Measurements from ENCODE around the gene PCED1A. TPM values are rescaled to one million over a fixed set of nuclear protein-coding genes. Genes with fewer than 3 reads are reported as not detected.

The PCED1A gene
- total RNA-seq, 1 experiment from 2014 or later = 11.0 TPM

DNA sequence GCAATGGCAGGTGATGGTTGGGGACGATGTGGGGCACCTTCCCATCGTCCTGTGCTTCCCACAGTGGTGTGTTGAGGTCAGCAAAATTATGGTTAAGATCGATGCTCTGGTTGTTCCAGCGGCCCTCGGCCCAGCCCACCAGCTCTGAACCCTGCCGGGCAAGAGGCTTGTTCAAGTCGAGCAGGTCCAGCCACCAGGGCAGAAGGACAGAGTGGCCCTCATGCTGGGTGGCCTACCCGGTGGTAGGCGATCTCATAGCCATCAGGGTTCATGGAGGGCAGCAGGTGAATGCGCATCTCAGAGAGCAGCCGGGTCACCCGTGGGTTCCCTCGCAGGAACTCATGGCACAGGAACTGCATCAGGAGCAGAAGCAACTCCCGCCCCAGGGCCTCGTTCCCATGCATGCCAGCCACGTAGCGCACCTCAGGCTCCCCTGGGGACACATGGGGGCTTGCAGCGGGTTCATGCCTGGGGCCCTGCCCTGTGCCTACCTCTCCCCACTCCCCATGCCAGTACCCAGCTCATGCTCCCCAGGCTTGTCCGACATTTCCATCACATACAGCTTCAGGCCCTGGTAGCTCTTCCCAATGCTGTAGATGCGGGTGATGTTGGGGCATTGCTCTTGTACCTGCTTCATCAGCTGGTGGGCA is 44.3 kb downstream of the PCED1A start:
- H3K27ac ChIP-seq = no peak overlapping the region
- DNase-seq = no peak
- H3K4me1 ChIP-seq = no peaks in the 10 kb centered on the region
- no peaks in the 10 kb centered on the region for H3K36me3 ChIP-seq
- peaks cover 3% of the 10 kb centered on the region; the same call in 1 of the 2 replicates for H3K27me3 ChIP-seq
- no peak overlapping the region for H3K4me3 ChIP-seq
- no peaks in the 10 kb centered on the region for H3K9me3 ChIP-seq (replicated peaks)

DNA sequence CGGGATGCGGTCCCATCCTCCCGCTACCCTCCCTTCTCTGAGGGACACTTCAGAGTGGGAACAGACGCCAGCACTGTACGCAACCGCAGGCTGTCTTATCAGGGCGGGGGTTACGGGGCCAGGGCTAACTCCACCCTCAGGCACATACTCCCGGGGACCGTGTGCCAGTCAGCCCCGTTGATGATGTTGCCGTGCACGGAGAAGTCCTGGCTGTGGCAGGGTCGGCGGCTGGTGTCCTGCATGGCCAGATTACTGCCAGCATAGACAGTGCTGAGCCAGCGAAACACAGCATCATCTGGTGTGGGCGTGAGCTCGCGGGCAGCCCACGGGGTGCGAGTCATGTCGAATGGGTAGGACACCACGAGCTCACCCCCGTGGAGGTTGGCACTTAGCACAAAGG is 45.0 kb downstream of the PCED1A start:
- Histone ChIP-seq H3K27me3 (peaks cover 3% of the 10 kb centered on the region; the same call in 1 of the 2 replicates), H3K27ac (no peak overlapping the region), H3K4me3 (no peak overlapping the region), H3K9me3 (replicated peaks) (no peaks in the 10 kb centered on the region), H3K36me3 (no peaks in the 10 kb centered on the region), H3K4me1 (no peaks in the 10 kb centered on the region)
- no peak for DNase-seq

DNA sequence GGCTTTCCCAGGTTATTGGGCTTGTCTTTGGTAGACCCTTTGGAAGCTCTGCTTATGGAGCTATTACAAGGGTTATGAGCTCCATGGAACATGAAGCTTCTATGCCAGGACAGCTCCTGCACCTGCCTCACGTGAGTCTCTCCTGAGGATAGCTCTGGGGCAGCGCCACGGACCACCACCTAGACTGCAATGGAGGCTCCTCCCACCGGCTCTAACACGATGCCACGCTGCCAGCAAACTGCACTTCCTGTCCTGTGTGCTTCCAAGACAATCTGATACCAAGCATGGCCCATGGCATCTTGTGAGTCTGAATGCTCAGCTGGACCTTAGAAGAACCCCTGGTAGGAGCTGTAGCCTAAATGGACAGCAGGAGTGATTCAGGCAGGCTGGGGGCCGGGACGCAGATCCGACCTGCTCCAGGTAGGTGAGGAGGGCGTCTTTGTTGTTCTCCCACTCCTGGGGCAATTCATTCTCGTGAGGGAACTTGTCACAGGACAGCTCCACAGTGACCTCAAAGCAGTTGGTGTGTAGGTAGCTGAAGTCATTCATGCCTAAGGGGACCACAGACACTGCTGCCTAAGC is 45.5 kb downstream of the PCED1A start:
- no peak for DNase-seq
- no peaks in the 10 kb centered on the region for H3K4me1 ChIP-seq
- H3K4me3 ChIP-seq = no peak overlapping the region
- peaks cover 3% of the 10 kb centered on the region; the same call in 1 of the 2 replicates for H3K27me3 ChIP-seq
- H3K27ac ChIP-seq = no peak overlapping the region
- H3K9me3 ChIP-seq (replicated peaks) = no peaks in the 10 kb centered on the region
- H3K36me3 ChIP-seq = no peaks in the 10 kb centered on the region

GRCh38 chr20:2794202-2794748 is 46.2 kb downstream of the PCED1A start:
- Histone ChIP-seq H3K4me3 (no peak overlapping the region), H3K4me1 (no peaks in the 10 kb centered on the region), H3K27me3 (peaks cover 3% of the 10 kb centered on the region; the same call in 1 of the 2 replicates), H3K36me3 (no peaks in the 10 kb centered on the region), H3K9me3 (replicated peaks) (no peaks in the 10 kb centered on the region), H3K27ac (no peak overlapping the region)
- no peak for DNase-seq

DNA sequence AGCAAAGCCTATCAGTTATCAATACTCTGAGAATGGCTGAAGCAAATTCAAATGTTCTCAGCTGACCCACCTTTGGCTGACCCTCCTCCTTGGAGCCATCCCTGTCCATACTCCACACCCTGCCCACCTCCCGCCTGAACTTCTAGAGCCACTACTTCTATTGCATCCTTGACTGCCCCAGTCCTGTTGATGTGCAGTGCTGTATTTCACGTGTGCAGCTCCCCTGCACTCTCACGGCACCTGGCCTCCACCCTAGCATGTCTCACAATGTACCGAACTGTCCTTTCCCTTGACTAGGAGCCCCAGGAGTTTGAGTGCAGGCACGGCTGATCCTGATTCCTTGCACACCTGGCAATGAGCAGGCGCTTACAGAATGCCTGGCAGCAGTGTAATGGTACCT is 47.0 kb downstream of the PCED1A start:
- Histone ChIP-seq H3K27ac (no peak overlapping the region), H3K9me3 (replicated peaks) (no peaks in the 10 kb centered on the region), H3K4me3 (no peak overlapping the region), H3K27me3 (peaks cover 3% of the 10 kb centered on the region; the same call in 1 of the 2 replicates), H3K4me1 (no peaks in the 10 kb centered on the region), H3K36me3 (no peaks in the 10 kb centered on the region)
- no peak for DNase-seq

Other genes starting within 250 kb of the PCED1A start
- 295 and 334 TPM in 2 replicates for gene NOP56, start 188.0 kb downstream of the PCED1A start, total RNA-seq (2014; rRNA removed; shearing (Covaris generic))
- 119 and 126 TPM in 2 replicates for gene IDH3B, start 176.4 kb downstream of the PCED1A start, total RNA-seq (2014; rRNA removed; shearing (Covaris generic))
- 2.6 and 5.2 TPM in 2 replicates for gene EBF4, start 147.9 kb downstream of the PCED1A start, total RNA-seq (2014; rRNA removed; shearing (Covaris generic))
- gene CPXM1, start 40.0 kb downstream of the PCED1A start, total RNA-seq (2014; rRNA removed; shearing (Covaris generic)) = 0.10 and 0.12 TPM in 2 replicates
- not detected in 2 replicates for gene C20orf141, start 25.7 kb downstream of the PCED1A start, total RNA-seq (2014; rRNA removed; shearing (Covaris generic))
- gene TMEM239, start 24.3 kb downstream of the PCED1A start, total RNA-seq (2014; rRNA removed; shearing (Covaris generic)) = not detected in 2 replicates
- gene VPS16, start 90 bp upstream of the PCED1A start, total RNA-seq (2014; rRNA removed; shearing (Covaris generic)) = 12.3 and 16.3 TPM in 2 replicates
- gene PTPRA, start 32.8 kb upstream of the PCED1A start, total RNA-seq (2014; rRNA removed; shearing (Covaris generic)) = 44.4 and 48.9 TPM in 2 replicates
- 0.43 TPM in 1 of 2 replicates, not detected in the other for gene GNRH2, start 203.0 kb upstream of the PCED1A start, total RNA-seq (2014; rRNA removed; shearing (Covaris generic))
- 46.2 and 46.5 TPM in 2 replicates for gene MRPS26, start 205.4 kb upstream of the PCED1A start, total RNA-seq (2014; rRNA removed; shearing (Covaris generic))
- gene OXT, start 231.0 kb upstream of the PCED1A start, total RNA-seq (2014; rRNA removed; shearing (Covaris generic)) = not detected in 2 replicates
- not detected in 2 replicates for gene AVP, start 244.1 kb upstream of the PCED1A start, total RNA-seq (2014; rRNA removed; shearing (Covaris generic))